GM20431 (cell line): Measurements from ENCODE around the gene SUSD4.

ENCODE experiments used
- in situ Hi-C: fragments of 300-500 bp; cut with MseI, MboI; formaldehyde crosslinking; loops from one replicate; pipeline ENCODE4 v1.15.0; 2020; ENCODE audit warnings: low sequenced_read_pairs; ENCODE audit not compliant: unreplicated experiment

Gene SUSD4

DNA sequence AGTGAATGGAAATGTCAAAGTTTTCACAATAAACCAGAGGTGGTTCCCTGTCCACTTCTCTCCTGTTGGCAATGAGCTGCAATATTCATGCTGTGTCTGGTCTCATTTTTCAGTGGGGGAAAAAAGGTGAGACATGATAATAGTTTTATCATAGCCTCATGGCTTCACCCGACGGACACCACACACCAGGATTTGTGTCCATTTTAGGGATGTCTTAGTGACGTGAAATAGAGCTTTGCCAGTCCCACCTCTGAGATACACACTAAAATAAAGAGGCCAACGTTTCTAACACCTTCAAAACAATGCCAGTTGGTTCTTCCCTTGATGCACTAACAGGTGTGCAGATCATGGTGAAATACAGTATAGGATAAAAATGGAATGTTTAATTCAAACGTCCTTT, 129.4 kb downstream of the SUSD4 start:
- in situ Hi-C loops: no loop called here

DNA sequence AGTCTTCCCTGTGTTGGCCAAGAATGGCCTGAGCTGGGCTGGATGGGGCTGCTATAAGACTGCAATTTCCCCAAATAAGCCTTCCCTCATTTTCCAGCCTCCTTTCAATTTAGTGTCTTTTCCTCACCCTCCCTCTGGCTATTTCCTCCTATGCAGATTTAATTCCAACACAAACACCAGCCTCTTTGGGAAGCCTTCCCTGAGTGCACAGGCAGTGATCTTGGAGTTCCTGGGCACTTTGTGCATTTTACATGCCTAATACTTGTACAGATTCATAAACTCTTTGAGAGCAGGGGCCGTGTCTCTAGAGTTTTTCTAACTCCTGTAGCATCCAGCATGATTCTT, 129.8 kb downstream of the SUSD4 start:
- in situ Hi-C loops: no loop called here

DNA sequence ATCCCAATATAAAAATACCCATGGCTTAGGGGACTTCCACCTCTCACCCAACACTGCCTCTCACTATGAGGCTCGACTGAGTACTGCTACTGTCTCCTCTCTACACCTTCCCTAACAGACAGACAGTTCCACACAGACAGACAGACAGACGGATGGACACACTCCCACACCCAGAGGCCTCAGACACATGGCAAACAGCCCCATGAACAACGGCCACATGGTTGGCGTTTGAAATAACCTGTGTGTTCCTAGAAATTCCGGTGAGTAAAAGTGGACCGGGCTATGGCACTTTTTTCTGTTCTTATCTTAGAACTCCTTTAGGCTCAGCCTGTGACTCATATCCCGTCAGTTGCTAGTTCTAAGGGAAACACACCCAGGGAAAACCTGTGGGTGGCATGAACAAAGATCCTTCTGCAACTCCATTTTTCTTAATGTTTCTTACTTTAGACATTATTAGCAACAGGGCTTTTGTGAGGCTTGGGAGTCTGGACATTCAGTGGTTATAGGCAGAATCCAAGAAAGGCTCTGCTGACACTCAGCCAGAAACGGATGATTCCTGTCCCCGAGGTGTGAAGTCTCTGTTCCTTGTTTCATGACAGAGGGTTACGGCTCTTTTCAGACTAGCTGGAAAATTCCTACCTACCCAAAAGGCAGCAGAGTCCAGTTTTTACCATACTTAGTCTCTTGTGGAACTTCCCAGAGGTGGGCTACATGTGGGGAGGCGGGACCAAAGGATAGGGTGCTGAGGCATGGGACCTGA, 130.4 kb downstream of the SUSD4 start:
- in situ Hi-C loops: no loop called here

DNA sequence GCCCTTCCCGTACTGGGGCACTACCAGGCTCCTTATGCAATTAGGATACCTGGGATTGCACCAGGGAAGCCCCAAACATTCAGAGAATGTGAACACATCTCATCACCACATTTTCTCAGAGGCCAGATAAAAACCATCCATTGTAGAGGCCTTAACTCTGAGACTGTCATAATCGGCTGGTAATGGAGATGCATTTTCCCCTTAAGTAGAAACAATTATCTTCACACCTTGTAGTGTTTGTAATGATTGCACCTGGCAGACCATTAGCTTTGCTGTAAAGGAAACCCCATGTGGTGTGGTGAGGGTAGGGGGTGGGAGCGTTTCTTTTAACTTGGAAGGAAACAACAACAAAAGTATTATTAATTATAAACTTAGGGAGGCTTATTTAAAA, 131.0 kb downstream of the SUSD4 start:
- in situ Hi-C loops: no loop called here

DNA sequence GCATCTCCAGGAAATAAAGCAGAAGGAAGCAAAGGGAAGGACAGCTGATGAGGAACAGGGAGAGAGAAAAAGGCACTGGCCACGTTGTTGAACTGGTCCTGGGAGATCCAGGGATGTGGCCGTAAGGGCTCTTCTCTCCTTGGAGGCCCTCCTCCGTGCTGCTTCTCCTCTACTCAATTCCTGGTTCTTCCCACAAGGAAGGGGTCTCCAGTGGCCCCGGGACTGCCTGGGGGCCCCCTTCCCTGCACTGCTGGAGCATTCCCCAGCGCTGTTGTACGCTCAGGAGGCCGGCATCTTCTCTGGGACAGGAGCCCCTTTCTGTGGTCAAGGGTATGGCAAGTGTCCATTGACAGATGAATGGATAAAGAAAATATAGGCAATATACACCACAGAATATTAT, 132.4 kb downstream of the SUSD4 start:
- in situ Hi-C loops: no loop called here

DNA sequence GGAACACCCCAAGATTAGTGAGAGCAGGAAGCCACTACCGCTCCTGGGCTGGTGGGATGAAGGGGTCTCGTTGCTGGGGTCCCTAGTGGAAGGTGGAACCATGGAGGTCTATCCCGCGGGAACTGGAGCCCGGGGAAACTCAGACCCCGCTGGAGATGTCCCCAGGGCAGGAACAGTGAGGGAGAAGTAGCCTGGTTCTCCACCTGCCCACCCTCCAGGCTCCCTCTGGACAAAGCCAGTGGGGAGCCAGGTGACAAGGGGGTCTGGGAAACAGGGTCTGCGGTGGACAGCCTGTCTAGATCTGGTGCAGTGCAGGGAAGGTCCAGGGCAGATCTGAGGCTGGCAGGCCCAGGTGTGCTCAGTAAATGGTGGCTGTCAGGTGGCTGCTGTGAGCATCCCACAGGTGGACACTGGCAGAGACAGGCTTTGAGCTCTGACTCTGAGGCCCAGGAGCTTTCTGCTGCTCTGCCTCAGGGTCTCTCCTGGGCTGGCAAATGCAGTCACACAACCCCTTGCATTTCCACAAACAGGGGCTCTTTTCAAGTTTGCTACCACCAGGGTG, 132.9 kb downstream of the SUSD4 start:
- in situ Hi-C loops: no loop called here

DNA sequence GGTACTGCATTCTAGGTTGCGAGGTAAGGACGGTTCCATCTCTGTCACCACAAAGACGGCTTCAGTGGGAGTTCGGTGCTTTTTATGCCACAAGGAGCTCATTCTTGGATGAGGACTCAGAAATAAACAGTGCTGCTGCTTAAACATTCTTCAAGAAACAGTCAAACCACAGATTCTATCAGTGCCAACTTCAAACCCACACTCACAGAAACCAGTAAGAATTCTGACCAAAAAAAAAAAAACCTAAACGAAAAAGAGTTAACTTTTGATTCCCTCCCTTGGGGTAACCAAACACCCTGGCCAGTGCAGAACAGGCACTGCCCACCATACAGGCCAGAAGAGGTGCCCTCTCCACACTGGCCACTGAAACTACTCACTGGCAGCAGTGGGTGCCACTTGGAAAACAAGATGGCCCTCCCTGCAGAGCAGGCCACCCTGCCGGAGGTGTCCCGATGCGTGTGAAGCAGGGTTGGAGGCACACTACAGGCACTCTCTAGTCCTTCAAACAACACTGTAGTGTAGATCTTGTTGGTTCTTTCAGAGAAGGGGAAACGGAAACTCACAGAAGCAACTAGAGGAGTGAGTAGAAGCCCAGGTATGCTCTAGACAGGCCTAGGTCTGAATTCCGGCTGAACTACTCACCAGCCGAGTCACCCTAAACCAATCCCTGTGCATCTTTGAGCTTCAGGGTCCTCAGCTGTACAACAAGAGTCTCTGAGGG, 133.7 kb downstream of the SUSD4 start:
- in situ Hi-C loops: no loop called here

DNA sequence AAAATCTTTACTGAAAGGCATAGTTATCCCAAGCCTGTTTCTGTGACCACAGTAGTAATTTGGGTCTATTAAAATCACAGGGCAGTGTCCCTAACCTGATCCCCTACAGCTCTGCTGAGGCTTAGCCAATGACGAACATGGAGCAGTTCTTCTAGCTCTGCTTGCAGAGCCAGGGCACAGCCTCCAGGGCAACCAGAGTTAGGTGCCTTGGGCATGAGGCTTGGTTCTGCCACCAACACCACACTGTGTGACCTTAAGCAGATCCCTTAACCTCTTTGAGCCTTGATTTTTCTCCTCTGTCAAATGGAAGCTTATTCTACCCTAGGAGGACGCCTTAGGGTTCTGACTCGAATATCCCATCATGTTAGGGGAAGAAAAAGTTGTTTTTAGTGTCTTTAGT, 134.2 kb downstream of the SUSD4 start:
- in situ Hi-C loops: no loop called here

DNA sequence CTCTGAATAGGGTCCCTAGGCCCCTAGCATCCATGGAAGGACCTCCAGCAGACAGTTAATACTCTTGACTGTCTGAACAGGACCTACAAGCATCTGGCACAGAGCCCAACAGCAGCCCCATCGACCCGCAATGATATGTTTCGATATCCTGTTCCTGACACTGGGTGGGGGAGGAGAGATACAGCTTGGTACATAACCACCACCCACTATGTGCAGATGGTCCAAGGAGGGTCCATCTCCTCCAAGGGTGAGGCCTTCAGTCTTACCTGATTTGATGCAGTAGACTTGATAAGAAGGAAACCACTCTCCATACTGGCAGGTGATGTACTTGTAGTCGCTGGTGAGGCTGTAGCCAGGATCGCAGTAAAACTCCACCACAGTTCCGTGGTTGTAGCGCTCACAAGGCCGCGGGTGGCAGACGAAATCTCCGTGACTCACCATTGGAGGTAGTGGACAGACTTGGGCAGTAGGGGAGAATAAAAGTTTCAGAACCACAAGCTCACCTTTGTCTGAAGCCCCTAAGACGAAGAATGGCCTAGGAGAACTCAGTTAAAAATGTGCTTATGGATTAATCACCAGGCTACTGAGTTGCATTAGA, 134.9 kb downstream of the SUSD4 start:
- in situ Hi-C loops: no loop called here

DNA sequence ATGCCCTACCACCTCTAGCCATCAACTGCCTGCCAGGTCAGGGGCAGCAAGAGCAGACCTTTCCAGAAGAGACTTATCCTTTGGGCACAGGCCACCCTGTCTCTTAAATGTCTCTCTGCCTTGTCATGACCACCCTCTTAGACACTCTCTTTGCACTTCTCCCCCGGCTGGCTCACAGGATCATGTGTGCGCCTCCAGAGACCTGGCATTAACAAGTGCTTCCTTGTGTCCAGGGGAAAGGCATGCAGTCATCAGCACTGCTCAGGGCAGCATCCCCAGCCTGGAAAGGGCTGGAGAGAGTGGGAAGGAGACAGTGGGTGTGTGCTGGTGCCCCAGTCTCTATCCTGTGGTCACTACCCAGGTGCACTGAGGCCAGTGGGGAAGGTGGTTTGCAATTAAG, 135.8 kb downstream of the SUSD4 start:
- in situ Hi-C loops: no loop called here

DNA sequence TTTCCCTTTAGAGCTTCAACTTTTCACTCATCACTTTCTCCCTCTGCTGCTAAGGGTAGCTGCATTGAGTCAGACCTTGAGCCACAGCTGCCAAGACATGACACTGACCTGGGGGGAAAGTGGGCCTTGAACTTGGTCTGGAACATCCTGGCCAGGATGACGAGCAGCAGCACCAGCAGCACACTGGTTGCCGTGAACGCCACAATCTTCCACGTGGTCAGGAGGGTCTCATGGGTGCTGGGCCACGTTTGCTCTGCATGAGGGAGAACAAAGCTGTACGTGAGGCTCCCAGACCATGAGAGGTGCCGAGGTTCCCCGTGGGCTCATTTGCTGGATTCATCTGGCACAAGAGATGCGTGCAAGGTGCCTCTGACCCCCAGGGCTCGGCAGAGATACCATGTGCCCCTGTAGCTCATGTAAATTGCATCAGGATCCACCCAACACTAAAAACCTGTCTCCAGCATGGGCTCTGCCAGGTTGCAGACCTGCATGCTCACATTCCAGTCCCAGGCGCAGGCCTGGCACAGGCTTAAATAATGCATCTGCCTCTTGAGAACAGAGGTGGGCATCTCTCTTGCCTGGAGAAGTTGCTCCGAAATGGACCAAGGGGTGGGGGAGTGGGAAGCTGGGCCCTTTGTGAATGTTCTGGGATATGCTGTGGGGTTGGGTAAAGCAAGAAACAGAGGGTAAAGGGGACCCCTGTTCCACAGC, 136.3 kb downstream of the SUSD4 start:
- in situ Hi-C loops: no loop called here

DNA sequence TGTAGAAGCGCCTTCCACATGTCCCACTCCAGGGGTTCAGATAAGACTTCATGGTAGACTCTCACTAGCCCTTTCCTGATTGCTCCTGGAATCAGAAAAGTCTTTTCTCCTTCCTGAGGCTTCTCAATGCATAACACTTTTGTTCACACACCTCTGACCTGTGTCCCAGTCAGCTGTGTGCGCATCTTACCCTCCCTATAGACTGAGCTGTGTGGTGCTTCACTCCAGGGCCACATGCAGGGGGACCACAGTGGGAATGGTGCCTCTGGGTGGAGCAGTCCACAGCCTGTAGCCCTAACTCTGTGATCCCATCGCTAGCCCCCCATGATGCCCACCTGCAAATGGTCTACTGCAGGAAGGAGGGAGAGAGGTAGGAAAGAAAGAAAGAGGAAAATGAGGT, 136.9 kb downstream of the SUSD4 start:
- in situ Hi-C loops: no loop called here

DNA sequence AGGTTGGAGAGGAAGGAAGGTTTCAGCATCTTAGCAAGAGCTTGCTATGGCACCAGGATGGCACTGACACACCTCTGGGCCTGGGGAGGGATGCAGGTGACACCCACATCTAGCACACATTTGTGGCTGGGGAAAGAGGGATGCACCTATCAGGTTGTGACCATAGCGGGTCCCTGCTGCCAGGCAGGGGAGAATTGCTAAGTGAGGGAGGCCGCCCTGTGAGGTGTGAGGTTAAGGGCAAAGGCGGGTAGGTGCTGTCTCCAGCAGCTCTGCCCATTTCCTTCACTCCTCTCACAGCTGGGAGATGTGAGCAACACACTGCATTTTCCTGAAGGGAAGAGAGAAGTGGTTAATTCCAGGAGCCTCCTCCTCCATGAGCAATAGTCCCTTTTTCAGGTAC, 137.7 kb downstream of the SUSD4 start:
- in situ Hi-C loops: no loop called here

DNA sequence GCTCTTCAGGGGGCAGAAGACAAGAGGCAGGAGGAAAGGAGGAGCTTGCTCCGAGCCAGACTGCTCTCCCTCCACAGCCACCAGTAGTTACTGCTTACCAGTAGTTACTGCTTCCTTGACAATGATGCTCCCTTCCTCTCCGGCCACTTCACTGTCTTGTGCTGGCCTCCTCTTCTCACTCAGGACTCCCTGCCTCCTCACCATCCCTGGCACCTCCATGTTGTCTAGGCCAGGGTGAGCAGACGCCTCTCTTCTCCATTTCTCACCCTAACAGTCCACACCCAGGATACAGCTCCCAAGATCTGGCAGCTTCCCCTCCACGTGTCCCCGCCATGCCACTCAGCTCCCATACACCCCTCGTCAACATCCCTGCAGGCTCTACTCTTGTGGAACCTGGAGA, 138.5 kb downstream of the SUSD4 start:
- in situ Hi-C loops: no loop called here

DNA sequence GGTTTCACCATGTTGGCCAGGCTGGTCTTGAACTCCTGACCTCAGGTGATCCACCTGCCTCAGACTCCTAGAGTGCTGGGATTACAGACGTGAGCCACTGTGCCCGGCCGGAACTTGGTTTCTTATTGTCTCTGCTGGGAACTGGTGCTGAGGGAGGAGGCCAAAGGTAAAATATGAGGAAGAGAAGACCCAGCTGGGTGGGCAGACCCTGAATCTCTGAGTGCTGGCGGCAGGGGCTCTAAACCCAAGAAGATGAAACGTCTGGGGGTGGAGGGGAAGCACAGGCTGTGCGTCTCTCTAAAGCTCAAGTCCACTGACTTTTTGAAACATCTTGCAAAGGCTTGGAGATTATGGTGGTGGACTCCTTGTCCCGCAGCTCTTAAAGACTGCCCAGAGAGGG, 138.9 kb downstream of the SUSD4 start:
- in situ Hi-C loops: no loop called here

DNA sequence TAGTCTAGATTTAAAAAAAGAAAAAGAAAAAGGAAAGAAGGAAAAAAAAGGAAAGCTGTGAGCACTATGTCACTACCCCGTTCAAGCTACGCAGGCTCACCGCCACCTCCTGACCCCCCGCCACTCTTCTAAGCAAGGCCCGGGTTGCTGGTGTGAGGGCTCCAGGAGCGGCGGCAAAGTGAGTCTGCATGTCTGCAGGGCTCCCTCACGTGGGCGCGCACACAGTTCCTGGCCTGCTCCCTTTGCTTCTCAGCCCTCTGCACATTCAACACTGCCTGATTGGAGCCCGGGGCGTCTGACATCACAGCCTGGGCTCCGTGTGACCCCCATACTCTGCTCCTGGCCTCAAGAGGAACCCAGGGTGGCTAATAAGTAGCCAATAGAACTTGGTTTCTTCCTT, 139.5 kb downstream of the SUSD4 start:
- in situ Hi-C loops: no loop called here

DNA sequence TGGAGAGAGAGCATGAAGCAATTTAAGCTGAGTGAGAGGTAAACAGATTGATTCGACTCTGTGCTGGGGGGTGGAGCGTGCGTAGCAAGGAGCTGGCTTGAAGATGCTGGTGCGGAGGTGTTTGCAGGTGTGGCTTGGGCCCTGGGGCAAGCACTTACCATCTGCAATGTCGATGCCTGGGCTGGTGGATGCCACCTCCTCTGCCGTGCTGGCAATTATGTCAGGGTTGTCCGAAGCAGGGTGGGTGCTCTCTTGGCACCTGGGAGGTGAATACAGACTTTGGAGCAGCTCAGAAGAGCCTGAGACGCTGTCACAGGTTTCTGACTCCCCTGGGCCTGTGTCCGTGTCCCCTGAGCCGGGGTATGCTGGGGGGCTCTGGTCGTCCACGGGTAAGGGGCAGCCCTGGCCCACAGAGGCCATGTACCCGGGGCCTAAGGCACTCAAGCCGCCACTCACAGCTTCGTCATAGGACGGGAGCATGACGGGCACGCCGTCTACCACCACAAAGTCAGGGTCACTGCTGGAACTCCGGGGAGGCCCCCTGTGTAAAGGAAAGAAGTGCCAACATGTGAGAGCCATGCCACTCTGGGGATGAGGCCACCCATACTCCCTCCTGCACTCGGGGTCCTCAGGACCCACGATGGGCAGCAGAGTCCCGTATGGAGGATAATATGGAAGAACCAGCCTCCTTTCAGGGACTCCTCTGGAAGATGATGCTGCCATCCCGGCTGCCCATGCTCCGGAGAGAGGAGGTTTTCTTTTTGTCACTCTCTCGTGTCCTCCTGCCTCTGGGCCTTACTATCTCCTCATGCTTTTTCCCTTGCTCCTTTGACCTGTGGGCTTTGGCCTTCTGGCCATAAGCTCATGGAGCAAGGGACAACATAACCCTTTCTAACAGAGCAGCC, 140.6 kb downstream of the SUSD4 start:
- in situ Hi-C loops: no loop called here

DNA sequence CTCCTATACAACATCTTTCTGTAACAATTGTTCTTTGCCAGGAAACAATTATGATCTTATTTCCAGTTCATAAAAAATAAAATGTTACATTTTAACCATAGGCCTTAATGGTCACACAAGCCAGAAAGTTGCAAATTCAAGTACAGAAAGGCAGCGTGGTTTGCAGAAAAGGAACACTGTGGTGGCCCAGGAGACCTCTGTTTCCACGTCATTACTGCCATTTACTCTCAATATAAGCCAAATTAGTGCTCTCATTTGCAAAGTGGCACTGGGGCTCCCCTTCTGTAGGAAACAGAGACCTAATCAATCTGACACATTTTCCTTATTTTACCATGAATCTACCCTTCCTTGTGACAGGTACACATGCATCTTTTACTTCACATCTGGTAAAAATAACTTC, 141.6 kb downstream of the SUSD4 start:
- in situ Hi-C loops: no loop called here

DNA sequence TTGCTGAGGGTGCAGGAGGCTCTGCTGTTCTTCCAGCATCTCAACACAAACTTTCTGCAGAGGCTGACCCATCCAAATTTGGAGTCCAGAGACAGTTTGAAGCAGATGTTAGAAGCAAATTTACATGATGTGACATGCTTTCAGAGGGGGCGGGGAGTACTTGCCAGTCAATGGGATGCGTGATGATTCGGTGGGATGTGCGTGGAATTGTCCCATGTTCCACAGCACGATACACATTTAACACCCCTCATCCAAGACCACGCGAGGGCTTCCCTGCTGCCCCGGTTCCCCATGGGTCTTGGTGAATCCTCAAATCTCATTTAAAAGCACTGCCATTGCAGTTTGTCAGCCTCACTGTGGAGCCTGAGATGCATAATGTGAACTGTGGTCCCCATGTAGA, 142.3 kb downstream of the SUSD4 start:
- in situ Hi-C loops: no loop called here
